ENCODE results near the gene RPS21.

- TF ChIP-seq CTCF (IDR thresholded peaks at IDR 0.05; ENCODE audit: low read depth, low read length, poor library complexity, severe bottlenecking) (no peak), EZH2phosphoT487 (IDR thresholded peaks at IDR 0.05; ENCODE audit: borderline replicate concordance, low read length) (no peak)
Observed at GRCh38 chr20:62426699-62427131, 39.8 kb downstream of the RPS21 start.
